ELF-1 (cell line): ENCODE data around the gene ZBTB7C.

Experiments
- DNase-seq: peaks from one replicate; pipeline ENCODE4 v3.0.0-alpha.2; 2016; ENCODE audit warnings: low read depth, low spot score

Gene ZBTB7C

GRCh38 chr18:48024009-48024512 lies 385.1 kb downstream of the ZBTB7C start:
- DNase-seq, result no peak

- peak; percentile 68 for DNase-seq
Observed at GRCh38 chr18:48023334-48024008, 385.7 kb downstream of the ZBTB7C start.

GRCh38 chr18:48022531-48023329 lies 386.5 kb downstream of the ZBTB7C start:
- peak; percentile 82 for DNase-seq

GRCh38 chr18:48022021-48022420 lies 387.2 kb downstream of the ZBTB7C start:
- no peak for DNase-seq

- DNase-seq, result no peak
Observed at GRCh38 chr18:48021273-48021914, 387.8 kb downstream of the ZBTB7C start.

GRCh38 chr18:48020337-48021250 lies 388.6 kb downstream of the ZBTB7C start:
- DNase-seq, result no peak

- no peak for DNase-seq
Observed at GRCh38 chr18:48019557-48020325, 389.4 kb downstream of the ZBTB7C start.

GRCh38 chr18:48018851-48019250 lies 390.3 kb downstream of the ZBTB7C start:
- DNase-seq, result peak; percentile 38

GRCh38 chr18:48017635-48018034 lies 391.5 kb downstream of the ZBTB7C start:
- DNase-seq, result no peak

- DNase-seq, result no peak
Observed at GRCh38 chr18:48013162-48013561, 396.0 kb downstream of the ZBTB7C start.

GRCh38 chr18:48011926-48012465 lies 397.2 kb downstream of the ZBTB7C start:
- no peak for DNase-seq

GRCh38 chr18:48010264-48010663 lies 398.9 kb downstream of the ZBTB7C start:
- no peak for DNase-seq

- no peak for DNase-seq
Observed at GRCh38 chr18:48009116-48009745, 400.0 kb downstream of the ZBTB7C start.

- peak; percentile 86 for DNase-seq
Observed at GRCh38 chr18:48007955-48008701, 401.1 kb downstream of the ZBTB7C start.

GRCh38 chr18:48007381-48007780 lies 401.8 kb downstream of the ZBTB7C start:
- no peak for DNase-seq

GRCh38 chr18:48006415-48007175 lies 402.6 kb downstream of the ZBTB7C start:
- no peak for DNase-seq

- DNase-seq, result no peak
Observed at GRCh38 chr18:48004577-48004976, 404.6 kb downstream of the ZBTB7C start.
